MM.1S (cell line): ENCODE measurements around the gene GADD45B.

Experiments
- EZH2 ChIP-seq: fragments of 300-600 bp; sonication (generic); optimal IDR thresholded peaks from 2 replicates; pipeline ENCODE3; 2017; ENCODE audit warnings: low read depth, mild to moderate bottlenecking, antibody characterized with exemption, low read length, mixed read lengths
- EZH2phosphoT487 ChIP-seq: fragments of 300-600 bp; sonication (generic); IDR thresholded peaks from 2 replicates; pipeline ENCODE4 v1.6.1; 2018; ENCODE audit warnings: antibody characterized with exemption, low read length
- TF ChIP-seq, protein P1 (sequence below): fragments of 300-600 bp; sonication (generic); IDR thresholded peaks from 2 replicates; pipeline ENCODE4 v1.5.1; 2016; ENCODE audit warnings: antibody characterized with exemption, low read length, mixed read lengths

DNA sequence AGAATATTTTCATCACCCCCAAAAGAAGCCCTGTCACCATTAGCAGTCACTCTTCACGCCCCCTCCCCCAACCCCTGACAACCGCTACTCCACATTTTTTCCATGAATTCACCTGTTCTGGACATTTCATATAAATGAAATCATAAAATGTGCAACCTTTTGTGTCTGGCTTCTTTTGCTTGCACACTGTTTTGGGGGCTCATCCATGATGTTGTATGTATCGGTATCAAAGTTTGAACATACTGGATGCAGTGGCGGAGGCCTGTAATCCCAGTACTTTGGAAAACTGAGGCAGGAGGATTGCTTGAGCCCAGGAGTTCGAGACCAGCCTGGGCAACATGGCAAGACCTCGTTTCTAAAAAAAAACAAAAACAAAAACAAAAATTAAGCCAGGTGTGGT, 7.2 kb downstream of the GADD45B start:
- TF ChIP-seq, protein P1, sequence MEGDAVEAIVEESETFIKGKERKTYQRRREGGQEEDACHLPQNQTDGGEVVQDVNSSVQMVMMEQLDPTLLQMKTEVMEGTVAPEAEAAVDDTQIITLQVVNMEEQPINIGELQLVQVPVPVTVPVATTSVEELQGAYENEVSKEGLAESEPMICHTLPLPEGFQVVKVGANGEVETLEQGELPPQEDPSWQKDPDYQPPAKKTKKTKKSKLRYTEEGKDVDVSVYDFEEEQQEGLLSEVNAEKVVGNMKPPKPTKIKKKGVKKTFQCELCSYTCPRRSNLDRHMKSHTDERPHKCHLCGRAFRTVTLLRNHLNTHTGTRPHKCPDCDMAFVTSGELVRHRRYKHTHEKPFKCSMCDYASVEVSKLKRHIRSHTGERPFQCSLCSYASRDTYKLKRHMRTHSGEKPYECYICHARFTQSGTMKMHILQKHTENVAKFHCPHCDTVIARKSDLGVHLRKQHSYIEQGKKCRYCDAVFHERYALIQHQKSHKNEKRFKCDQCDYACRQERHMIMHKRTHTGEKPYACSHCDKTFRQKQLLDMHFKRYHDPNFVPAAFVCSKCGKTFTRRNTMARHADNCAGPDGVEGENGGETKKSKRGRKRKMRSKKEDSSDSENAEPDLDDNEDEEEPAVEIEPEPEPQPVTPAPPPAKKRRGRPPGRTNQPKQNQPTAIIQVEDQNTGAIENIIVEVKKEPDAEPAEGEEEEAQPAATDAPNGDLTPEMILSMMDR, result no peak
- TF ChIP-seq EZH2 (no peak), EZH2phosphoT487 (no peak)
